Ishikawa (cell line): Measurements from ENCODE around the gene BMPR1B.

Experiments
- CREB1 ChIP-seq: IDR thresholded peaks from 2 replicates; pipeline ENCODE4 v1.6.1; 2012; ENCODE audit warnings: low read depth
- EP300 ChIP-seq: IDR thresholded peaks from 2 replicates; pipeline ENCODE4 v1.6.1; 2012; ENCODE audit warnings: borderline replicate concordance
- FOXM1 ChIP-seq: IDR thresholded peaks from 2 replicates; pipeline ENCODE4 v1.6.1; 2012; ENCODE audit warnings: low read depth, borderline replicate concordance
- RAD21 ChIP-seq: IDR thresholded peaks from 2 replicates; pipeline ENCODE4 v1.6.1; 2012; ENCODE audit warnings: low read depth
- TAF1 ChIP-seq: IDR thresholded peaks from 2 replicates; pipeline ENCODE4 v1.6.1; 2012; ENCODE audit warnings: low read depth, mild to moderate bottlenecking
- TCF12 ChIP-seq: IDR thresholded peaks from 2 replicates; pipeline ENCODE4 v1.6.1; 2012; ENCODE audit warnings: low read depth
- USF1 ChIP-seq: IDR thresholded peaks from 2 replicates; pipeline ENCODE4 v1.6.1; 2012
- YY1 ChIP-seq: IDR thresholded peaks from 2 replicates; pipeline ENCODE4 v1.6.1; 2012; ENCODE audit warnings: low read depth
- ZBTB7A ChIP-seq: IDR thresholded peaks from 2 replicates; pipeline ENCODE4 v1.6.1; 2012; ENCODE audit warnings: low read depth
- TF ChIP-seq, protein P1 (sequence below): IDR thresholded peaks from 2 replicates; pipeline ENCODE4 v1.6.1; 2012; ENCODE audit warnings: low read depth, mild to moderate bottlenecking
- TF ChIP-seq, protein P2 (sequence below): IDR thresholded peaks from 2 replicates; pipeline ENCODE4 v1.6.1; 2012

GRCh38 chr4:94711635-94712034, 46.1 kb upstream of the BMPR1B start:
- no peak for TF ChIP-seq EP300
- TF ChIP-seq, protein P1, sequence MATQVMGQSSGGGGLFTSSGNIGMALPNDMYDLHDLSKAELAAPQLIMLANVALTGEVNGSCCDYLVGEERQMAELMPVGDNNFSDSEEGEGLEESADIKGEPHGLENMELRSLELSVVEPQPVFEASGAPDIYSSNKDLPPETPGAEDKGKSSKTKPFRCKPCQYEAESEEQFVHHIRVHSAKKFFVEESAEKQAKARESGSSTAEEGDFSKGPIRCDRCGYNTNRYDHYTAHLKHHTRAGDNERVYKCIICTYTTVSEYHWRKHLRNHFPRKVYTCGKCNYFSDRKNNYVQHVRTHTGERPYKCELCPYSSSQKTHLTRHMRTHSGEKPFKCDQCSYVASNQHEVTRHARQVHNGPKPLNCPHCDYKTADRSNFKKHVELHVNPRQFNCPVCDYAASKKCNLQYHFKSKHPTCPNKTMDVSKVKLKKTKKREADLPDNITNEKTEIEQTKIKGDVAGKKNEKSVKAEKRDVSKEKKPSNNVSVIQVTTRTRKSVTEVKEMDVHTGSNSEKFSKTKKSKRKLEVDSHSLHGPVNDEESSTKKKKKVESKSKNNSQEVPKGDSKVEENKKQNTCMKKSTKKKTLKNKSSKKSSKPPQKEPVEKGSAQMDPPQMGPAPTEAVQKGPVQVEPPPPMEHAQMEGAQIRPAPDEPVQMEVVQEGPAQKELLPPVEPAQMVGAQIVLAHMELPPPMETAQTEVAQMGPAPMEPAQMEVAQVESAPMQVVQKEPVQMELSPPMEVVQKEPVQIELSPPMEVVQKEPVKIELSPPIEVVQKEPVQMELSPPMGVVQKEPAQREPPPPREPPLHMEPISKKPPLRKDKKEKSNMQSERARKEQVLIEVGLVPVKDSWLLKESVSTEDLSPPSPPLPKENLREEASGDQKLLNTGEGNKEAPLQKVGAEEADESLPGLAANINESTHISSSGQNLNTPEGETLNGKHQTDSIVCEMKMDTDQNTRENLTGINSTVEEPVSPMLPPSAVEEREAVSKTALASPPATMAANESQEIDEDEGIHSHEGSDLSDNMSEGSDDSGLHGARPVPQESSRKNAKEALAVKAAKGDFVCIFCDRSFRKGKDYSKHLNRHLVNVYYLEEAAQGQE: no peak
- no peak for TF ChIP-seq RAD21
- TF ChIP-seq TCF12: no peak
- TF ChIP-seq YY1: no peak
- TF ChIP-seq USF1: no peak
- TF ChIP-seq, protein P2, sequence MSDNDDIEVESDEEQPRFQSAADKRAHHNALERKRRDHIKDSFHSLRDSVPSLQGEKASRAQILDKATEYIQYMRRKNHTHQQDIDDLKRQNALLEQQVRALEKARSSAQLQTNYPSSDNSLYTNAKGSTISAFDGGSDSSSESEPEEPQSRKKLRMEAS: no peak
- no peak for TF ChIP-seq FOXM1
- TF ChIP-seq CREB1: no peak
- no peak for TF ChIP-seq TAF1
- no peak for TF ChIP-seq ZBTB7A
